Measurements from ENCODE around the gene EFHC1.

- no peak for TF ChIP-seq CTCF (IDR thresholded peaks at IDR 0.05)
- no peak for TF ChIP-seq POLR2A (IDR thresholded peaks at IDR 0.05)
Observed at GRCh38 chr6:52424513-52424912, 4.4 kb downstream of the EFHC1 start.
